HG02588 (cell line): Measurements from ENCODE around the gene SMC6.

Experiments
- ATAC-seq: cut with Tn5 transposase; IDR thresholded peaks from one replicate; pipeline ENCODE4 v1.9.1; 2021; ENCODE audit warnings: mild to moderate bottlenecking, moderate library complexity; ENCODE audit not compliant: unreplicated experiment

The SMC6 gene

DNA sequence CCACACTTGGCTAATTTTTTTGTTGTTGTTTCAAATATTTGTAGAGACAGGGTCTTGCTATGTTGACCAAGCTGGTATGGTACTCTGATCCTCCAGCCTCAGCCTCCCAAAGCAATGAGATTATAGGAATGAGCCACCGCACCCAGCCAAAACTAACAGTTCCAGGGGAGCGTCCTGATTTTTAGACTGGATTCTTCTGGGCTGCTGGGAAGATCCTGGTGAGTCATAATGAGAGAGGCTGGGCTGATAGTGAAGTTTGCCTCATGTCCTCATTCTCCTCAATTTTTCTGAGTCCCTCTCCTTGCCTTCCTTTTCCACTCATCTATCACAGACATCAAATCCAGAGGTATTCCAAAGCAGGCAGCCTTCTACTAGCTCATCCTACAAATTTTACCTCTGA, 131.8 kb downstream of the SMC6 start:
- ATAC-seq, result no peak

DNA sequence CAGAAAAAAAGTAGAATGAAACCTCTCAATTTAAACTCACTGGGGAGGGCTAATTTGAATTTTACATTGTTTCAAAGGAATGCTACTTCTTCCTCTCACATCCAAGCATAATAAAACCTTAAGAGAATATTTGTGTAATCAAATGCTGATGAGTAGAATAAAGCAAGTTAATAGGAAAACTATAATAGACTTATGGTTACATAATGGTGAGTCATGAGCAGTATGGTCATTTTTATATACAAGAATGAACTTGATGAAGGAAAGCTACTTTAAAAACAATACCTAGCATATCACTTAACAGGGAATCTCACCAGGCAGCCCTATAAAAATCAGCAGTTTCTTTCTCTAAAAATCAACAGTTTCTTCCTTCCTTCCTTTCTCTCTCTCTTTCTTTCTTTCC, 132.8 kb downstream of the SMC6 start:
- no peak for ATAC-seq

- no peak for ATAC-seq
Observed at GRCh38 chr2:17620280-17620679, 133.3 kb downstream of the SMC6 start.

GRCh38 chr2:17617955-17618354, 135.7 kb downstream of the SMC6 start:
- ATAC-seq, result no peak

GRCh38 chr2:17617516-17617915, 136.1 kb downstream of the SMC6 start:
- ATAC-seq, result no peak

- ATAC-seq, result no peak
Observed at GRCh38 chr2:17616405-17616804, 137.2 kb downstream of the SMC6 start.

- ATAC-seq, result no peak
Observed at GRCh38 chr2:17615728-17616351, 137.8 kb downstream of the SMC6 start.

DNA sequence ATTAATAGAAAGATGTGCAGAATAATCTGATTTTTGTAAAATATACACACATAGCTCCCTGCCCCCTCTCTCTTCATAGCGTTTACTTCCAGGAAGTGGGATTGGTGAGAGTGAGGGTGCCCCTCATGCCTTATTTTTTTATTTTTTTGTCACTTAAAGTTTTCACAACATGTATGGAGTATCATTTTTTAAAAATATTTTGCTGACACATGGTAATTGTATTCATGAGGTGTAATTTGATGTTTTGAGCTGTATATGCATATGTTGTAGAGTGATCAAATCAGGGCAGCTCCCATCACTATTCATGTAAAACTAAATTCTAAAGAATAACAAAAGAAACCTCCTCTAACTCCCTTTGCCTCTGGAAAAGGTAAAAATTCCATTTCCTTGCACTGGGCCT, 138.5 kb downstream of the SMC6 start:
- ATAC-seq, result no peak

GRCh38 chr2:17614174-17614930, 139.3 kb downstream of the SMC6 start:
- no peak for ATAC-seq
